ENCODE measurements around the gene GNB1. TPM values are rescaled to one million over a fixed set of nuclear protein-coding genes. Genes with fewer than 3 reads are reported as not detected.

The GNB1 gene
- total and polyA plus RNA-seq, 2 of the 4 experiments (the other 2 are of a cell fraction): 73.5 to 371 TPM

DNA sequence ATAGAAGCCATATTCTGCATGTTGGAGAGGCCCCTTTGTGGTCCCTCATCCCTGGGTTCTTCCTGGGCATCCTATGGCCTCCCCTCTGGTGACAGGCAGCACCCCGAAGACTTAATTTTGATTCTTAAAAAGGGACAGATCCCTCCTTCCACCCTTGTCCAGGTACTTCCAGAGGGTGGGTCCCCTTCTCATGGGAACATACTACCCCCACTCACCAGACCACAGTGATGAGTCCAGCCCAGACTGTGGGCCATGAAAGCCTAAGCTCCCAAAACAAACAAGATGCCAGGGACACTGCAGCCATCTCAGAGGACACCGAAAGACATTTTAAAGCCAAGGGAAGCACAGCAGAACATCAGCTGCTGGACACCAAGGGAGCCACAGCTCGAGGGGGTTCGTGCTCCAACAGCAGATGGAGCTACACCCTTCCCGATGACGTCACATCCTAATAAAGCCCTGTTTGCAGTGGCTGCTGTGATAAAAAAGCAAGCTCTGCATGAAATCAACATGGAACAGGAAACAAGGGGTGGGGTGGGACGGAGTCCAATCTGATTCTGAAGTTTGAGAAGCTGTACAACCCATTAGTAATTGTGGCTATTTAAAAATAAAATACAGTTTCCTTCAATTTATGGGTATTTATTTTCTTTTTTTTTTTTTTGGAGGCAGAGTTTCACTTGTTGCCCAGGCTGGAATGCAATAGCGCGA lies 32.4 kb downstream of the GNB1 start:
- no peaks in the 10 kb centered on the region for H3K9me3 ChIP-seq (ENCODE audit: control insufficient read depth, insufficient read depth, low read length)
- no peak overlapping the region for H4K5ac ChIP-seq (ENCODE audit: low read depth, low read length)
- H2AK9ac ChIP-seq (replicated peaks; ENCODE audit: low read depth, low read length, poor library complexity): peak overlapping the region; percentile 43
- H3K9me1 ChIP-seq (ENCODE audit: insufficient read depth, low read length): peaks cover 25% of the 10 kb centered on the region
- no TSS peak for BruUV-seq (replicated peaks)
- no peak overlapping the region for H2BK120ac ChIP-seq (ENCODE audit: low read depth, low read length)
- H2BK20ac ChIP-seq (ENCODE audit: low read depth, low read length): no peak overlapping the region
- peaks cover 0 to 70% of the 10 kb centered on the region in 2 experiments; a peak in 2 of 4 replicates for H3K79me1 ChIP-seq (ENCODE audit: low read depth in 1 of 2, low read length in 2 of 2)
- H4K8ac ChIP-seq (ENCODE audit: low read depth in 2 of 2, low read length in 2 of 2): no peak overlapping the region
- H2BK5ac ChIP-seq (ENCODE audit: low read depth, low read length, poor library complexity, severe bottlenecking): peak overlapping the region; percentile 11
- H4K91ac ChIP-seq (ENCODE audit: insufficient read depth, low read depth, low read length): no peak overlapping the region
- in situ Hi-C loops (cut with MboI; ENCODE audit: low sequenced_read_pairs): no loop called here
- intact Hi-C loops (cut with micrococcal nuclease): loop anchor here (2.0 kb wide), 1 partner anchor 24 kb away; no protein-coding TSS in a partner anchor
- 0 out of 2 replicates have a peak overlapping the region, but pooled peaks have one; percentile 0 for H3K23ac ChIP-seq (ENCODE audit: low read depth, low read length)
- peaks cover 19% of the 10 kb centered on the region for H3K4me1 ChIP-seq (ENCODE audit: control insufficient read depth, insufficient read depth, low read length)
- no peak overlapping the region for H2AK5ac ChIP-seq (ENCODE audit: low read depth, low read length)
- CTCF ChIA-PET: no interaction called here
- H2BK15ac ChIP-seq (ENCODE audit: low read depth, low read length): no peak overlapping the region
- POLR2A ChIA-PET (ENCODE audit: unreplicated experiment): interaction anchor here (0.5 kb wide), 1 partner anchor 49 kb away, joined by 4 read pairs; no protein-coding TSS in a partner anchor
- H3K9ac ChIP-seq (ENCODE audit: low read depth, low read length): 0 out of 2 replicates have a peak overlapping the region, but pooled peaks have one; percentile 0
- no peak overlapping the region for H3K4me3 ChIP-seq (ENCODE audit: insufficient read depth, low read depth, low read length)
- DNase-seq (peak; percentile 81), ATAC-seq (ENCODE audit: low read depth) (peak; percentile 50)
- H3K18ac ChIP-seq (ENCODE audit: low read depth, low read length): no peak overlapping the region
- no peak overlapping the region for H3K14ac ChIP-seq (replicated peaks; ENCODE audit: low read depth, low read length)
- H3K27ac ChIP-seq (ENCODE audit: insufficient read depth, low read length): peak overlapping the region; percentile 31; the same call in 1 of the 2 replicates
- peaks cover 2% of the 10 kb centered on the region; the same call in 1 of the 2 replicates for H3K36me3 ChIP-seq (ENCODE audit: control insufficient read depth, insufficient read depth, low read length)
- H3K27me3 ChIP-seq (ENCODE audit: control insufficient read depth, insufficient read depth, low read length): no peaks in the 10 kb centered on the region
- dilution Hi-C loops (cut with HindIII; ENCODE audit: low sequenced_read_pairs, unreplicated experiment): no loop called here
- H3K4ac ChIP-seq (ENCODE audit: low read depth, low read length): peak overlapping the region; percentile 28; the same call in 1 of the 2 replicates
- no peak overlapping the region for H3K56ac ChIP-seq (ENCODE audit: extremely low read depth, insufficient read depth, low read length)
- H3K4me2 ChIP-seq (ENCODE audit: low read depth, low read length): no peak overlapping the region; the same call in 1 of the 2 replicates
- H4K20me1 ChIP-seq (ENCODE audit: insufficient read depth, low read length): peaks cover 100% of the 10 kb centered on the region
- TF ChIP-seq, protein P1, sequence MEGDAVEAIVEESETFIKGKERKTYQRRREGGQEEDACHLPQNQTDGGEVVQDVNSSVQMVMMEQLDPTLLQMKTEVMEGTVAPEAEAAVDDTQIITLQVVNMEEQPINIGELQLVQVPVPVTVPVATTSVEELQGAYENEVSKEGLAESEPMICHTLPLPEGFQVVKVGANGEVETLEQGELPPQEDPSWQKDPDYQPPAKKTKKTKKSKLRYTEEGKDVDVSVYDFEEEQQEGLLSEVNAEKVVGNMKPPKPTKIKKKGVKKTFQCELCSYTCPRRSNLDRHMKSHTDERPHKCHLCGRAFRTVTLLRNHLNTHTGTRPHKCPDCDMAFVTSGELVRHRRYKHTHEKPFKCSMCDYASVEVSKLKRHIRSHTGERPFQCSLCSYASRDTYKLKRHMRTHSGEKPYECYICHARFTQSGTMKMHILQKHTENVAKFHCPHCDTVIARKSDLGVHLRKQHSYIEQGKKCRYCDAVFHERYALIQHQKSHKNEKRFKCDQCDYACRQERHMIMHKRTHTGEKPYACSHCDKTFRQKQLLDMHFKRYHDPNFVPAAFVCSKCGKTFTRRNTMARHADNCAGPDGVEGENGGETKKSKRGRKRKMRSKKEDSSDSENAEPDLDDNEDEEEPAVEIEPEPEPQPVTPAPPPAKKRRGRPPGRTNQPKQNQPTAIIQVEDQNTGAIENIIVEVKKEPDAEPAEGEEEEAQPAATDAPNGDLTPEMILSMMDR (conservative IDR thresholded peaks at IDR 0.05; ENCODE audit: low read depth, low read length): peak; percentile 45
- TF ChIP-seq RAD21 (IDR thresholded peaks at IDR 0.05; ENCODE audit: low read length) (peak; percentile 28; the same call in 1 of the 2 replicates), POLR2A (IDR thresholded peaks at IDR 0.05; ENCODE audit: low read depth, low read length) (no peak), MAFK (IDR thresholded peaks at IDR 0.05; ENCODE audit: low read depth, low read length) (peak; percentile 43), CEBPB (IDR thresholded peaks at IDR 0.05; ENCODE audit: low read depth, low read length) (no peak), SMC3 (IDR thresholded peaks at IDR 0.05; ENCODE audit: low read depth, low read length) (peak; percentile 33; the same call in 1 of the 2 replicates)
- H2AFZ ChIP-seq (replicated peaks; ENCODE audit: low read length, poor library complexity): no peak overlapping the region
- WGBS, 2 experiments (ENCODE audit: extremely low coverage in 2 of 2, insufficient read length in 1 of 2): 40% methylated on average over 2 of the region's 9 CpGs; no CpG with 5 or more reads in 1 of the 2 experiments

Data from IMR-90 (cell line).